WTC11 (cell line): ENCODE measurements around the gene RNF126. TPM values are rescaled to one million over a fixed set of nuclear protein-coding genes. Genes with fewer than 3 reads are reported as not detected.

Experiments used
- ATAC-seq: fragments of 200-7000 bp; cut with Tn5 transposase; 2 replicates; pipeline ENCODE4 v1.10.0; 2021; ENCODE audit warnings: mild to moderate bottlenecking, moderate library complexity
- CTCF ChIA-PET: fragments of 300-600 bp; sonication (Branson Sonifier 250); formaldehyde crosslinking; loops from one replicate; lab custom pipeline; 2021; ENCODE audit warnings: antibody characterized with exemption; lab: Charles Lee
- POLR2A ChIA-PET: fragments of 350-600 bp; sonication (Branson Sonifier 250); formaldehyde crosslinking; loops from one replicate; lab custom pipeline; 2021; ENCODE audit warnings: antibody characterized with exemption; lab: Charles Lee
- DNase-seq: peaks from one replicate; pipeline ENCODE4 v3.0.0; 2021; ENCODE audit warnings: low spot score
- H3K27ac Mint-ChIP-seq: 2 replicates; pipeline ENCODE4 v1.8.0; 2021; ENCODE audit warnings: mixed read lengths
- H3K27me3 Mint-ChIP-seq: 2 replicates; pipeline ENCODE4 v1.8.0; 2021; ENCODE audit warnings: low read depth, mild to moderate bottlenecking, moderate library complexity, mixed read lengths
- H3K36me3 Mint-ChIP-seq: 2 replicates; pipeline ENCODE4 v1.8.0; 2021; ENCODE audit warnings: mixed read lengths
- H3K4me1 Mint-ChIP-seq: 2 replicates; pipeline ENCODE4 v1.8.0; 2022; ENCODE audit warnings: mixed read lengths
- H3K4me3 Mint-ChIP-seq: 2 replicates; pipeline ENCODE4 v1.8.0; 2021; ENCODE audit warnings: mild to moderate bottlenecking, moderate library complexity, mixed read lengths
- H3K9me3 Mint-ChIP-seq: 2 replicates; pipeline ENCODE4 v1.8.0; 2021; ENCODE audit warnings: mixed read lengths
- AR ChIP-seq: fragments of 250-450 bp; sonication (Bioruptor Pico); IDR thresholded peaks from 2 replicates; pipeline ENCODE4 v1.9.0; 2021; ENCODE audit warnings: mild to moderate bottlenecking
- E2F1 ChIP-seq: sonication (generic); formaldehyde crosslinking; IDR thresholded peaks from 2 replicates; pipeline ENCODE4 v1.8.0; 2022; ENCODE audit warnings: mild to moderate bottlenecking, missing genetic modification reagents
- FOXJ3 ChIP-seq: sonication (generic); formaldehyde crosslinking; IDR thresholded peaks from 2 replicates; pipeline ENCODE4 v1.9.0; 2021; ENCODE audit warnings: missing genetic modification reagents, mild to moderate bottlenecking, borderline replicate concordance
- GABPB1 ChIP-seq: sonication (generic); formaldehyde crosslinking; IDR thresholded peaks from 2 replicates; pipeline ENCODE4 v1.8.1; 2023; ENCODE audit warnings: mild to moderate bottlenecking, missing genetic modification reagents
- MYBL2 ChIP-seq: sonication (generic); formaldehyde crosslinking; IDR thresholded peaks from 2 replicates; pipeline ENCODE4 v1.8.1; 2023; ENCODE audit warnings: mild to moderate bottlenecking, moderate library complexity, missing genetic modification reagents
- NFYB ChIP-seq: sonication (generic); formaldehyde crosslinking; conservative IDR thresholded peaks from 2 replicates; pipeline ENCODE4 v1.8.0; 2022; ENCODE audit warnings: low read depth, missing genetic modification reagents
- OVOL2 ChIP-seq: fragments of 250-450 bp; sonication (Bioruptor Pico); IDR thresholded peaks from 2 replicates; pipeline ENCODE4 v1.9.0; 2021; ENCODE audit warnings: mild to moderate bottlenecking, borderline replicate concordance
- RELA ChIP-seq: sonication (generic); formaldehyde crosslinking; IDR thresholded peaks from 2 replicates; pipeline ENCODE4 v1.8.1; 2022; ENCODE audit warnings: missing genetic modification reagents, mild to moderate bottlenecking, borderline replicate concordance
- SP1 ChIP-seq: sonication (generic); formaldehyde crosslinking; conservative IDR thresholded peaks from 2 replicates; pipeline ENCODE4 v1.8.1; 2022; ENCODE audit warnings: missing genetic modification reagents
- TEAD4 ChIP-seq: sonication (generic); formaldehyde crosslinking; IDR thresholded peaks from 2 replicates; pipeline ENCODE4 v1.8.0; 2022; ENCODE audit warnings: mild to moderate bottlenecking, missing genetic modification reagents
- TP53 ChIP-seq: sonication (generic); formaldehyde crosslinking; IDR thresholded peaks from 2 replicates; pipeline ENCODE4 v1.8.1; 2023; ENCODE audit warnings: mild to moderate bottlenecking, missing genetic modification reagents
- ZBTB21 ChIP-seq: sonication (generic); formaldehyde crosslinking; IDR thresholded peaks from 2 replicates; pipeline ENCODE4 v1.8.1; 2023; ENCODE audit warnings: mild to moderate bottlenecking, missing genetic modification reagents, borderline replicate concordance
- ZBTB43 ChIP-seq: sonication (generic); formaldehyde crosslinking; IDR thresholded peaks from 2 replicates; pipeline ENCODE4 v1.8.1; 2023; ENCODE audit warnings: mild to moderate bottlenecking, missing genetic modification reagents
- ZMAT4 ChIP-seq: fragments of 250-450 bp; sonication (Bioruptor Pico); IDR thresholded peaks from 2 replicates; pipeline ENCODE4 v1.9.0; 2021; ENCODE audit warnings: mild to moderate bottlenecking
- total RNA-seq: library from RNA; stranded (reverse); gene quantifications from 3 replicates; pipeline ENCODE4 v1.2.3, GENCODE V29; 2021

RNF126 gene
- total RNA-seq, 1 experiment from 2014 or later: 84.4 TPM

GRCh38 chr19:661427-662196, 1.4 kb downstream of the RNF126 start:
- CTCF ChIA-PET: interaction anchor here (1.0 kb wide), 1 partner anchor 131 kb away, joined by 3 read pairs; no protein-coding TSS in a partner anchor
- H3K27ac Mint-ChIP-seq: peak overlapping the region; percentile 86
- POLR2A ChIA-PET: no interaction called here
- TF ChIP-seq ZMAT4 (CRISPR knock-in tag): no peak
- TF ChIP-seq ZBTB43 (CRISPR knock-in tag): 0 out of 2 replicates have a peak, but pooled peaks have one; percentile 26
- H3K9me3 Mint-ChIP-seq: no peaks in the 10 kb centered on the region
- DNase-seq (no peak), ATAC-seq (no peak)
- H3K36me3 Mint-ChIP-seq: no peaks in the 10 kb centered on the region
- peaks cover 17% of the 10 kb centered on the region for H3K27me3 Mint-ChIP-seq
- H3K4me1 Mint-ChIP-seq: peaks cover 20% of the 10 kb centered on the region
- H3K4me3 Mint-ChIP-seq: peak overlapping the region; percentile 82

GRCh38 chr19:660793-661426, 2.1 kb downstream of the RNF126 start:
- Mint-ChIP-seq H3K9me3 (no peaks in the 10 kb centered on the region), H3K27ac (peak overlapping the region; percentile 76), H3K4me3 (peak overlapping the region; percentile 82), H3K27me3 (peaks cover 12% of the 10 kb centered on the region), H3K36me3 (no peaks in the 10 kb centered on the region), H3K4me1 (peaks cover 20% of the 10 kb centered on the region)
- ChIA-PET CTCF (interaction anchor here (1.0 kb wide), 1 partner anchor 130 kb away, joined by 3 read pairs; no protein-coding TSS in a partner anchor), POLR2A (no interaction called here)
- no peak for DNase-seq
- no peak for ATAC-seq
- TF ChIP-seq TEAD4 (no peak), NFYB (no peak), RELA (CRISPR knock-in tag) (no peak), GABPB1 (peak; percentile 43; the same call in 1 of the 2 replicates), E2F1 (CRISPR knock-in tag) (no peak)

GRCh38 chr19:658916-659839, 3.8 kb downstream of the RNF126 start:
- DNase-seq: no peak
- Mint-ChIP-seq H3K27ac (peak overlapping the region; percentile 82), H3K36me3 (no peaks in the 10 kb centered on the region), H3K4me3 (no peak overlapping the region), H3K9me3 (no peaks in the 10 kb centered on the region), H3K27me3 (peaks cover 2% of the 10 kb centered on the region; the same call in 1 of the 2 replicates), H3K4me1 (peaks cover 20% of the 10 kb centered on the region)
- ChIA-PET CTCF (interaction anchor here (0.9 kb wide), 1 partner anchor 11 kb away, joined by 3 read pairs; no protein-coding TSS in a partner anchor), POLR2A (interaction anchor here (0.5 to 0.6 kb wide), 2 partner anchors 9 to 55 kb away, joined by 3 to 4 read pairs; no protein-coding TSS in a partner anchor)
- no peak for TF ChIP-seq AR (CRISPR knock-in tag)
- TF ChIP-seq ZBTB21 (CRISPR knock-in tag): no peak
- TF ChIP-seq TP53: no peak
- TF ChIP-seq OVOL2 (CRISPR knock-in tag): no peak
- TF ChIP-seq MYBL2: no peak
- TF ChIP-seq FOXJ3: no peak
- TF ChIP-seq SP1 (CRISPR knock-in tag): no peak
- no peak for TF ChIP-seq TEAD4
- no peak for ATAC-seq
